Liver (tissue), 9 donors: Measurements from ENCODE around the gene CXCL6. TPM values are rescaled to one million over a fixed set of nuclear protein-coding genes. Genes with fewer than 3 reads are reported as not detected.

Experiments used
- DNase-seq: peaks from one replicate; pipeline ENCODE4 v3.0.0-alpha.2; 2017; ENCODE audit warnings: low spot score
- H3K27ac ChIP-seq, 2 donors: one replicate each; pipeline ENCODE4 v1.7.0; 2013; ENCODE audit warnings: inconsistent platforms in 2 of 2, low read length in 2 of 2, control low read depth in 1 of 2, low read depth in 1 of 2, mild to moderate bottlenecking in 1 of 2
- H3K27me3 ChIP-seq, 4 donors: one replicate each; pipeline versions ENCODE4 v1.6.1 to v1.7.0; 2013; ENCODE audit warnings: low read length in 3 of 4, inconsistent platforms in 1 of 4, mild to moderate bottlenecking in 1 of 4, moderate library complexity in 1 of 4; ENCODE audit not compliant: control insufficient read depth in 4 of 4, insufficient read depth in 4 of 4
- H3K36me3 ChIP-seq, 4 donors: one replicate each; pipeline versions ENCODE4 v1.6.1 to v1.7.0; 2013; ENCODE audit warnings: low read length in 3 of 4, mild to moderate bottlenecking in 3 of 4, low read depth in 1 of 4, moderate library complexity in 1 of 4; ENCODE audit not compliant: control insufficient read depth in 4 of 4, insufficient read depth in 3 of 4
- H3K4me1 ChIP-seq, 4 donors: one replicate each; pipeline versions ENCODE4 v1.6.1 to v1.7.0; 2013; ENCODE audit warnings: low read length in 3 of 4, mild to moderate bottlenecking in 3 of 4, moderate library complexity in 1 of 4; ENCODE audit not compliant: control insufficient read depth in 4 of 4, insufficient read depth in 4 of 4
- H3K4me3 ChIP-seq, 3 donors: one replicate each; pipeline versions ENCODE4 v1.6.1 to v1.7.0; 2013; ENCODE audit warnings: low read length in 3 of 3, control low read depth in 1 of 3, low read depth in 1 of 3, mild to moderate bottlenecking in 1 of 3
- H3K9ac ChIP-seq, 2 donors: one replicate each; pipeline ENCODE4 v1.7.0; 2013; ENCODE audit warnings: low read length in 2 of 2, mild to moderate bottlenecking in 2 of 2, moderate library complexity in 2 of 2, control low read depth in 1 of 2, low read depth in 1 of 2
- H3K9me3 ChIP-seq, 4 donors: one replicate each; pipeline versions ENCODE4 v1.6.1 to v1.7.0; 2013; ENCODE audit warnings: low read length in 3 of 4; ENCODE audit not compliant: control insufficient read depth in 4 of 4
- ATF3 ChIP-seq: IDR thresholded peaks from 2 replicates; pipeline ENCODE4 v1.6.1; 2016; ENCODE audit warnings: antibody characterized with exemption
- FOXA2 ChIP-seq: IDR thresholded peaks from 2 replicates; pipeline ENCODE4 v1.6.1; 2016; ENCODE audit warnings: antibody characterized with exemption
- GABPA ChIP-seq, 2 donors: IDR thresholded peaks in 1 of 2; conservative IDR thresholded peaks in 1 of 2; 2 replicates each; pipeline ENCODE4 v1.6.1; 2016; ENCODE audit warnings: antibody characterized with exemption in 2 of 2, mild to moderate bottlenecking in 1 of 2, moderate library complexity in 1 of 2
- HNF4A ChIP-seq, 2 donors: conservative IDR thresholded peaks; 2 replicates each; pipeline ENCODE4 v1.6.1; 2016; ENCODE audit warnings: antibody characterized with exemption in 2 of 2, mild to moderate bottlenecking in 2 of 2
- HNF4G ChIP-seq: IDR thresholded peaks from 2 replicates; pipeline ENCODE4 v1.6.1; 2016; ENCODE audit warnings: antibody characterized with exemption
- JUND ChIP-seq, 2 donors: IDR thresholded peaks; 2 replicates each; pipeline ENCODE4 v1.6.1; 2016; ENCODE audit warnings: antibody characterized with exemption in 2 of 2
- MAX ChIP-seq: IDR thresholded peaks from 2 replicates; pipeline ENCODE4 v1.6.1; 2016; ENCODE audit warnings: antibody characterized with exemption
- NR2F2 ChIP-seq: IDR thresholded peaks from 2 replicates; pipeline ENCODE4 v1.6.1; 2016; ENCODE audit warnings: antibody characterized with exemption
- RAD21 ChIP-seq, 2 donors: IDR thresholded peaks; 2 replicates each; pipeline ENCODE4 v1.6.1; 2016; ENCODE audit warnings: antibody characterized with exemption in 2 of 2, mild to moderate bottlenecking in 2 of 2
- REST ChIP-seq: IDR thresholded peaks from 2 replicates; pipeline ENCODE4 v1.6.1; 2016; ENCODE audit warnings: antibody characterized with exemption, mild to moderate bottlenecking
- RXRA ChIP-seq, 2 donors: IDR thresholded peaks; 2 replicates each; pipeline ENCODE4 v1.6.1; 2017 to 2018; ENCODE audit warnings: antibody characterized with exemption in 2 of 2, mild to moderate bottlenecking in 1 of 2
- SP1 ChIP-seq: IDR thresholded peaks from 2 replicates; pipeline ENCODE4 v1.6.1; 2018; ENCODE audit warnings: antibody characterized with exemption, mild to moderate bottlenecking
- TAF1 ChIP-seq: conservative IDR thresholded peaks from 2 replicates; pipeline ENCODE4 v1.6.1; 2016; ENCODE audit warnings: antibody characterized with exemption, mild to moderate bottlenecking
- YY1 ChIP-seq: IDR thresholded peaks from 2 replicates; pipeline ENCODE4 v1.6.1; 2016; ENCODE audit warnings: antibody characterized with exemption, mild to moderate bottlenecking
- ZBTB33 ChIP-seq: IDR thresholded peaks from 2 replicates; pipeline ENCODE4 v1.6.1; 2016; ENCODE audit warnings: antibody characterized with exemption
- WGBS: extraction: QIAGEN DNeasy Blood & Tissue Kit; methylation state at CpG from one replicate; pipeline ENCODE4 v1.1.7; 2013; 5-methylcytosine and 5-hydroxymethylcytosine counted together
- polyA plus RNA-seq, 2 donors: library from polyadenylated mRNA; stranded (reverse) in 1 of 2; unstranded in 1 of 2; fragments of 200-250 nt in 1 of 2; fragments of >200 nt in 1 of 2; fragmentation: Nextera tagmentation in 1 of 2; extraction: Ambion mirVana in 1 of 2; gene quantifications; one replicate each; pipeline versions ENCODE4 v1.2.1 to v1.2.3, GENCODE V29; 2013 to 2015
- total RNA-seq, 2 donors: library from RNA; depleted of rRNA; stranded (reverse); fragments of >200 nt; gene quantifications; one replicate each; pipeline ENCODE4 v1.2.3, GENCODE V29; 2014
- donor health status: healthy.
- donor health status: healthy.
- donor health status: healthy.
- donor health status: healthy.
- donor health status: healthy.

CXCL6 gene
- total and polyA plus RNA-seq, 4 donors = 0.19 to 5.5 (median 3.2) TPM

- no peak overlapping the region for H3K4me3 ChIP-seq
- H3K4me1 ChIP-seq = no peaks in the 10 kb centered on the region
- H3K27me3 ChIP-seq = no peaks in the 10 kb centered on the region
- DNase-seq = no peak
- no peak overlapping the region for H3K27ac ChIP-seq
- no peaks in the 10 kb centered on the region for H3K9me3 ChIP-seq
- 98% methylated on average over 1 of the region's 1 CpG for WGBS
- no peaks in the 10 kb centered on the region for H3K36me3 ChIP-seq
- TF ChIP-seq FOXA2 (no peak), YY1 (no peak), HNF4A (conservative IDR thresholded peaks at IDR 0.05) (no peak), RAD21 (IDR thresholded peaks at IDR 0.05) (no peak), MAX (no peak), ZBTB33 (no peak), SP1 (no peak), HNF4G (no peak), TAF1 (no peak), RXRA (IDR thresholded peaks at IDR 0.05) (no peak)
- no peak overlapping the region for H3K9ac ChIP-seq
These were observed 19.1 kb upstream of the CXCL6 start for GRCh38 chr4:73817341-73817740.

GRCh38 chr4:73821325-73821724 lies 15.2 kb upstream of the CXCL6 start:
- 83% methylated on average over 4 of the region's 4 CpGs for WGBS
- H3K36me3 ChIP-seq = no peaks in the 10 kb centered on the region
- no peaks in the 10 kb centered on the region for H3K27me3 ChIP-seq
- no peak overlapping the region for H3K4me3 ChIP-seq
- H3K4me1 ChIP-seq = no peaks in the 10 kb centered on the region
- no peak for DNase-seq
- no peak overlapping the region for H3K27ac ChIP-seq
- no peak overlapping the region for H3K9ac ChIP-seq
- TF ChIP-seq YY1 (no peak), GABPA (IDR thresholded peaks at IDR 0.05 in 1 of 2, conservative IDR thresholded peaks at IDR 0.05 in 1 of 2) (no peak), ATF3 (no peak), NR2F2 (no peak), HNF4G (no peak), JUND (IDR thresholded peaks at IDR 0.05) (no peak), MAX (no peak), REST (no peak)
- H3K9me3 ChIP-seq = no peaks in the 10 kb centered on the region
